Activated gamma-delta T cell (primary cell): Measurements from ENCODE around the gene ARL3.
A peak's percentile ranks its signal among the peaks of the same experiment; 100 is the strongest.
"Not testable (repeated sequence)": the region's sequence is repeated elsewhere in the genome, so short reads cannot be mapped to it uniquely, and the experiment has no call there.

Experiments
- DNase-seq: peaks from one replicate; lab custom pipeline; 2025; lab: John Stamatoyannopoulos, UW
- total RNA-seq, 2 donors: gene quantifications; one replicate each; lab custom pipeline; 2026; lab: John Stamatoyannopoulos, UW

ARL3 gene
- total RNA-seq: 12.2 to 14.0 reads per million in 2 donors

- peak; percentile 93 for DNase-seq
Measured at GRCh38 chr10:102713814-102714620, at the start of gene ARL3. Gene ARL3 (minus strand): TSS chr10:102714397. CDS start chr10:102714275, 122 bp downstream.

- no peak for DNase-seq
Measured at GRCh38 chr10:102763037-102763607, 48.9 kb upstream of the ARL3 start.

- no peak for DNase-seq
Measured at GRCh38 chr10:102762401-102763015, 48.3 kb upstream of the ARL3 start.

GRCh38 chr10:102761981-102762380 lies 47.8 kb upstream of the ARL3 start:
- DNase-seq: no peak

GRCh38 chr10:102759497-102760210 lies 45.5 kb upstream of the ARL3 start:
- DNase-seq: no peak

- not testable (repeated sequence) for DNase-seq
Measured at GRCh38 chr10:102758933-102759262, 44.7 kb upstream of the ARL3 start.

GRCh38 chr10:102758240-102758932 lies 44.2 kb upstream of the ARL3 start:
- no peak for DNase-seq

- no peak for DNase-seq
Measured at GRCh38 chr10:102757323-102757722, 43.1 kb upstream of the ARL3 start.

GRCh38 chr10:102753718-102754117 lies 39.5 kb upstream of the ARL3 start:
- DNase-seq: no peak

GRCh38 chr10:102752934-102753664 lies 38.9 kb upstream of the ARL3 start:
- DNase-seq: no peak

- no peak for DNase-seq
Measured at GRCh38 chr10:102752266-102752930, 38.2 kb upstream of the ARL3 start.

GRCh38 chr10:102745157-102745556 lies 31.0 kb upstream of the ARL3 start:
- no peak for DNase-seq

GRCh38 chr10:102744374-102745051 lies 30.3 kb upstream of the ARL3 start:
- DNase-seq: no peak

- peak; percentile 67 for DNase-seq
Measured at GRCh38 chr10:102743588-102744373, 29.6 kb upstream of the ARL3 start, which contains the start of gene WBP1L. Gene WBP1L (plus strand): TSS chr10:102743948. CDS start chr10:102744054, 106 bp downstream.

GRCh38 chr10:102743078-102743587 lies 28.9 kb upstream of the ARL3 start:
- DNase-seq: no peak

GRCh38 chr10:102742313-102742712 lies 28.1 kb upstream of the ARL3 start:
- not testable (repeated sequence) for DNase-seq

- no peak for DNase-seq
Measured at GRCh38 chr10:102741726-102742237, 27.6 kb upstream of the ARL3 start.

- no peak for DNase-seq
Measured at GRCh38 chr10:102740229-102740628, 26.0 kb upstream of the ARL3 start.
